ENCODE measurements around the gene NAV1.
"Not testable (repeated sequence)": the region's sequence is repeated elsewhere in the genome, so short reads cannot be mapped to it uniquely, and the experiment has no call there.

NAV1 gene

DNA sequence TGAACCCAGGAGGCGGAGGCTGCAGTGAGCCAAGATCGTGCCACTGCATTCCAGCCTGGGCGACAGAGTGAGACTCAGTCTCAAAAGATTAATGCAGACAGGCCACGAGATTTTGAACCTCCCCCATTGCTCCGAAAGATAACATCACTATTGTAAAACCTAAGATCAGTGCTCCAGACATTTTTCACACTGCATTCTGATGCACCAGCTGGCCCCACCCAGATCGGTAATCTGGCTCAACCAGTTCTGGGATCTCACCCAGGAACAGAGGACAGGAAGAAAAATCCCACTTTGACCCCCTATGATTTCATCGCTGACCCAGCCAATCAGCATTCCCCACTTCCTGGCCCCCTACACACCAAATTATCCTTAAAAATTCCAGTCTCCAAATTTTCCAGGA, 21.3 kb upstream of the NAV1 start:
- no peak for DNase-seq (ENCODE audit: extremely low read depth, low read depth)
- TF ChIP-seq, protein P1, sequence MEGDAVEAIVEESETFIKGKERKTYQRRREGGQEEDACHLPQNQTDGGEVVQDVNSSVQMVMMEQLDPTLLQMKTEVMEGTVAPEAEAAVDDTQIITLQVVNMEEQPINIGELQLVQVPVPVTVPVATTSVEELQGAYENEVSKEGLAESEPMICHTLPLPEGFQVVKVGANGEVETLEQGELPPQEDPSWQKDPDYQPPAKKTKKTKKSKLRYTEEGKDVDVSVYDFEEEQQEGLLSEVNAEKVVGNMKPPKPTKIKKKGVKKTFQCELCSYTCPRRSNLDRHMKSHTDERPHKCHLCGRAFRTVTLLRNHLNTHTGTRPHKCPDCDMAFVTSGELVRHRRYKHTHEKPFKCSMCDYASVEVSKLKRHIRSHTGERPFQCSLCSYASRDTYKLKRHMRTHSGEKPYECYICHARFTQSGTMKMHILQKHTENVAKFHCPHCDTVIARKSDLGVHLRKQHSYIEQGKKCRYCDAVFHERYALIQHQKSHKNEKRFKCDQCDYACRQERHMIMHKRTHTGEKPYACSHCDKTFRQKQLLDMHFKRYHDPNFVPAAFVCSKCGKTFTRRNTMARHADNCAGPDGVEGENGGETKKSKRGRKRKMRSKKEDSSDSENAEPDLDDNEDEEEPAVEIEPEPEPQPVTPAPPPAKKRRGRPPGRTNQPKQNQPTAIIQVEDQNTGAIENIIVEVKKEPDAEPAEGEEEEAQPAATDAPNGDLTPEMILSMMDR (IDR thresholded peaks at IDR 0.05; ENCODE audit: low read depth, low read length), result no peak

DNA sequence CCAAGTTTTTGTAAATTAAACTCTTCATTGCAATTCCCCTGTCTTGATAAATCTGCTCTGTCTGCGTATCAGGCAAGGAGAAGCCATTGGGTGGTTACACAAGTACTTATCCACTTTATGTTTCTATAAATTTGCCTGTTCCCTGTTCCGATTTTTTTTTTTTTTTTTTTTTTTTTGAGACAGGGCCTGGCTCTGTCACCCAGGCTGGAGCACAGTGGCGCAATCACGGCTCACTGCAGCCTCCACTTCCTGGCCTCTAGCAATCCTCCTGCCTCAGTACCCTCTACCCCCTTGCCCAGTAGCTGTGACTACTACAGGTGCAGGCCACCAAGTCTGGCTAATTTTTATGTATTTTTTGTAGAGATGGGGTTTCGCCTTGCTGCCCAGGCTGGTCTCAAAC, 20.9 kb upstream of the NAV1 start:
- TF ChIP-seq, protein P1 (IDR thresholded peaks at IDR 0.05; ENCODE audit: low read depth, low read length), result no peak
- no peak for DNase-seq (ENCODE audit: extremely low read depth, low read depth)

DNA sequence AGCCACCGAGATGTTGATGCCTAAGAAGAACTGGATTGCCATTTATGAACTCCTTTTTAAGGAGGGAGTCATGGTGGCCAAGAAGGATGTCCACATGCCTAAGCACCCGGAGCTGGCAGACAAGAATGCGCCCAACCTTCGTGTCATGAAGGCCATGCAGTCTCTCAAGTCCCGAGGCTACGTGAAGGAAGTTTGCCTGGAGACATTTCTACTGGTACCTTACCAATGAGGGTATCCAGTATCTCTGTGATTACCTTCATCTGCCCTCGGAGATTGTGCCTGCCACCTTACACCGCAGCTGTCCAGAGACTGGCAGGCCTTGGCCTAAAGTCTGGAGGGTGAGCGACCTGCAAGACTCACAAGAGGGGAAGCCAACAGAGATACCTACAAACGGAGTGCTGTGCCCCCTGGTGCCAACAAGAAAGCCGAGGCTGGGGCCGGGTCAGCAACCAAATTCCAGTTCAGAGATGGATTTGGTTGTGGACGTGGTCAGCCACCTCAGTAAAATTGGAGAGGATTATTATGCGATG, 18.8 kb upstream of the NAV1 start:
- DNase-seq (ENCODE audit: extremely low read depth, low read depth), result not testable (repeated sequence)

DNA sequence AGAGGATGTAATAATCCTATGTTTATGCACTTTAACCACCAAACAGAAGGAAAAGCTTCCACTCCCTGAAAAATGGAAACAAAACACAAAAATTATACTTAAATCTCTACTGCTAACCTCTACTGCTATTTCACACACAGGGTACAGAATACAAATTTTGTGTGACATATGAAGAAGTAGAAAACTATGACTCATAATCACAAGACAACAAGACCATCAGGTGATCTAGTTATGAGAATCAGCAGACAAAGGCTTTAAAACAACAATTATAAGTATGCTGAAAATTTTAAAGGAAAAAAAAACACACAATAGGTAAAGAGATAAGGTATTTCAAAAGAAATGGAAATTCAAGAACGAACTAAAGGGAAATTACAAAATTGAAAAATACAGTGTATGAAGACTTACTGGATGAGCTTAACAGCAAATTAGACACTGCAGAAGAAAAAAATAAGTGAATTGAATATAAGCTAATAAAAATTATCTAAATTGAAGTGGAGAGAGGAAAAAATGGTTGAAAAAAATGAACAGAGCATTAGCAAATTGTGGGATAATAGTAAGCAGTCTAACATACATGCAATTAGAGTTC, 13.6 kb upstream of the NAV1 start:
- TF ChIP-seq, protein P1 (IDR thresholded peaks at IDR 0.05; ENCODE audit: low read depth, low read length), result no peak
- DNase-seq (ENCODE audit: extremely low read depth, low read depth), result no peak

DNA sequence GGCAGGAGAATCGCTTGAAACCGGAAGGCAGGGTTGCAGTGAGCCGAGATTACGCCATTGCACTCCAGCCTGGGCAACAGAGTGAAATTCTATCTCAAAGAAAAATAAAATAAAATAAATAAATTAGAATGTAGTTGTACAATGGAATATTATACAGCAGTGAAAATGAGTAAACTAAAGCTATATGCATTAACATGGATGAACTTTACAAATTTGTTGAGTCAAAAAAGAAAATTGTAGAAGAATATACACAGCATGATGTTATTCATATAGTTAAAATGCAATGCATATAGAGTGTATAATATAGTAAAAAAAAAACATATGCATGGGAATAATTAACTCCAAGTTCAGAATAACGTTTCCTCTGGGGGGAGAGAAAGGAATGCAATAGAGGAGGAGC, 11.0 kb upstream of the NAV1 start:
- no peak for DNase-seq (ENCODE audit: extremely low read depth, low read depth)
- TF ChIP-seq, protein P1 (IDR thresholded peaks at IDR 0.05; ENCODE audit: low read depth, low read length), result no peak

DNA sequence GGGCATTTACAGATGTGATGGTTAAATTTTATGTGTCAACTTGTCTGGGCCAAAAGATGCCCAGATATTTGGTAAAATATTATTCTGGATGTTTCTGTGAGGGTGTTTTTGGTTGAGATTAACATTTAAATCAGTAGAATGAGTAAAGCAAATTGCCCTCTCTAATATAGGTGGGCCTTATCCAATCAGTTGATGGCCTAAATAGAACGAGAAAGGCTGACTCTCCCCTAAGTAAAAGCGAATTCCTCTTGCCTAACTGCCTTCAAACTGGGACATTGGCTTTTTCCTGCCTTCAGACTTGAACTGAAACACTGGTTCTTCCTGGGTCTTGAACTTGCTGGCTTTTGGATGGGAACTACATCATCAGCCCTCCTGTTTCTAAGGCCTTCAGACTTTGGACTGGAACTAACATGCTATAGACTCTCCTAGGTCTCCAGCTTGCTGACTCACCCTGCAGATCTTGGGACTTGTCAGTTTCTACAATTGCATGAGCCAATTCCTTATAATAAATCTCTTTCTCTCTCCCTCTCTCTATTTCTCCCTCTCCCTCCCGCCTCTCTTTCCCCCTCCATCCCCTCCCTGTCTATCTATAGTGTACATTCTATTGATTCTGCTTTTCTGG, 10.2 kb upstream of the NAV1 start:
- DNase-seq (ENCODE audit: extremely low read depth, low read depth), result no peak
- TF ChIP-seq, protein P1 (IDR thresholded peaks at IDR 0.05; ENCODE audit: low read depth, low read length), result no peak

DNA sequence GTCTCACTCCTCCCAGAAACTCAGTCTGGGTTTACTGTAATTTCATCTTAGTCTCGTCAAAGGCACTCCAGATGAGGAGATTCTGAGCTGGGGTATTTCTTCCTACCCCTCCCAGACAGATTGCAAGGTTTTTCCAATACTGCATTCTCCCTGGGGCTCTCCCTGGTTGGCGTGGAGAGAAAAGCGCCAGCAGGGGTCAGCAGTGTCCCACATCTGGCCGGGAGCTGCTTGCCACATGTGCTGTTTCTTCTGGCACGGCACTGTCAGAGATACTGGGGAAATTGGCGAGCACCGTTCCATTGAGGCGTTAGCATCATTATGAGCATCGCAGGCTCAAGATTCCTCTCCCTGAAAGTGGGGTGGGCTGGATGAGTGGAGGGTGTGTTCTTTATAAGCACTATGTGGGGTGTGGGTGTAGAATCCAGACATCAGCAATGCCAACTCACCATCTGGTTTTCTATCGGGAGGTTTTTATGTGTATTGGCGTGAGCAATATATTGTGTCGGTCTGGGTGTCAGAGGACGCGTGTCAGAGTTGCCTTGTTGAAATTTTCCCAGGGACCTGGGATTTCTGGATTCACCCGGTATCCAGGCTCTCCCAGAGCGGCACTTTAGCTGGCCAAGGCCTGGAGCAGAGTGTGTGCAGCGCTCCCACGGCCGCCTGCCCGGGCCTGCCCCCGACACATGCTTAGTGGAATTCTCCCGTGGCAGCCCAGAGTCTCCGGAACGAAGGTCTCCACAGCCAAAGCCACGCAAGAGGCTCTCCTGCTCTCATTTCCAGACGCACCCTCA, 8.0 kb upstream of the NAV1 start:
- DNase-seq (ENCODE audit: extremely low read depth, low read depth), result peak; percentile 77
- TF ChIP-seq, protein P1 (IDR thresholded peaks at IDR 0.05; ENCODE audit: low read depth, low read length), result peak; percentile 92
